Esophagus muscularis mucosa (tissue), 4 donors: ENCODE measurements around the gene NDUFS3.

Experiments
- CTCF ChIP-seq, 3 experiments: fragments of 200-600 bp in 2 of 3; fragments of 450-650 bp in 1 of 3; sonication (generic) in 2 of 3; IDR thresholded peaks; one replicate each; pipeline ENCODE4 v1.5.1; 2017 to 2019; ENCODE audit warnings: antibody characterized with exemption in 3 of 3, mild to moderate bottlenecking in 2 of 3, moderate library complexity in 1 of 3
- EP300 ChIP-seq: sonication (generic); formaldehyde crosslinking; IDR thresholded peaks from one replicate; pipeline ENCODE4 v1.6.1; 2017; ENCODE audit warnings: antibody characterized with exemption
- POLR2A ChIP-seq: fragments of 450-650 bp; IDR thresholded peaks from one replicate; pipeline ENCODE4 v1.6.1; 2017; ENCODE audit warnings: antibody characterized with exemption, moderate library complexity, mild to moderate bottlenecking, low read depth
- POLR2AphosphoS5 ChIP-seq, 2 donors: sonication (generic); formaldehyde crosslinking; IDR thresholded peaks; one replicate each; pipeline ENCODE4 v1.6.1; 2017; ENCODE audit warnings: antibody characterized with exemption in 2 of 2

GRCh38 chr11:47550288-47551047, 28.4 kb upstream of the NDUFS3 start:
- no peak for TF ChIP-seq POLR2A
- no peak for TF ChIP-seq CTCF (IDR thresholded peaks at IDR 0.05)
- TF ChIP-seq EP300 = no peak
- TF ChIP-seq POLR2AphosphoS5 (IDR thresholded peaks at IDR 0.05) = peak in 1 of 2 donors; percentile 16
